ENCODE results near the gene ANKS4B. TPM values are rescaled to one million over a fixed set of nuclear protein-coding genes. Genes with fewer than 3 reads are reported as not detected.

The ANKS4B gene
- total RNA-seq, 1 experiment from 2014 or later = 0.09 TPM

DNA sequence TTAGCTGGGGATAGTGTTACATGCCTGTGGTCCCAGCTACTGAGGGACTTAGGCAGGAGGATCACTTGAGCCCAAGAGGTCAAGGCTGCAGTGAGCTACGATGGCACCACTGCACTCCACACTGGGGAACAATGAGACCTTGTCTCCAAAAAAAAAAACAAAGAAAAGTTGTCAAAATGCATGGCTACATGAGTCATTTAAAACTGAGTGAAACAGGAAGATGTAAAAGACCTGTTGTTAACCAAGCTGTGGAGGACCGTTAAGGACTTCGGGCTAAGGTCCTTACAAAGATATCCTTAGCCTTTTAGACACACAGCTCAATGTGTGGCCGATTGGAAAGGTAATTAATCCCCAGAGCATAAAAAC, 47.2 kb upstream of the ANKS4B start:
- peak overlapping the region in 1 of 3 experiments; percentile 36; a peak in 1 of 7 replicates for H3K27ac Mint-ChIP-seq
- H3K9ac ChIP-seq (ENCODE audit: extremely low read depth, insufficient read length, low read length) = no peak overlapping the region
- no peak overlapping the region for H3K14ac ChIP-seq (ENCODE audit: insufficient read depth, low read length)

More for the DNA sequence above, 47.2 kb upstream of the ANKS4B start:
- Histone ChIP-seq H3K9me3 (ENCODE audit: control insufficient read depth, low read depth, low read length) (peaks cover 9% of the 10 kb centered on the region), H3K56ac (ENCODE audit: insufficient read length, low read depth, low read length) (no peak overlapping the region), H3K4me1 (ENCODE audit: insufficient read depth, low read length) (no peaks in the 10 kb centered on the region), H3K27me3 (ENCODE audit: insufficient read depth, low read length) (no peaks in the 10 kb centered on the region; the same call in 1 of the 2 replicates), H4K20me1 (ENCODE audit: control insufficient read depth, insufficient read depth, insufficient read length) (no peaks in the 10 kb centered on the region), H3K4ac (ENCODE audit: low read depth, low read length) (no peak overlapping the region), H3K79me2 (ENCODE audit: insufficient read depth, low read length) (no peaks in the 10 kb centered on the region), H2BK120ac (ENCODE audit: low read depth, low read length, poor library complexity, severe bottlenecking) (no peak overlapping the region), H2BK12ac (ENCODE audit: insufficient read length, low read depth, low read length) (no peak overlapping the region), H2AK5ac (ENCODE audit: insufficient read length, low read length) (no peak overlapping the region), H2BK20ac (ENCODE audit: low read depth, low read length, poor library complexity, severe bottlenecking) (no peak overlapping the region), H2AFZ (ENCODE audit: low read length) (no peak overlapping the region), H4K91ac (ENCODE audit: insufficient read length, low read depth, low read length) (no peak overlapping the region), H3K23me2 (ENCODE audit: insufficient read length, low read depth, low read length, poor library complexity, severe bottlenecking) (no peaks in the 10 kb centered on the region), H2BK5ac (ENCODE audit: insufficient read length, low read length) (no peak overlapping the region), H4K5ac (ENCODE audit: insufficient read length, low read depth, low read length) (no peak overlapping the region), H3K79me1 (ENCODE audit: insufficient read depth, low read depth, low read length, poor library complexity, severe bottlenecking) (no peaks in the 10 kb centered on the region), H3K23ac (ENCODE audit: insufficient read length, low read depth, low read length) (no peak overlapping the region), H2BK15ac (ENCODE audit: low read depth, low read length) (no peak overlapping the region), H3K18ac (ENCODE audit: insufficient read length, low read depth, low read length) (no peak overlapping the region), H3K4me2 (ENCODE audit: insufficient read depth, insufficient read length, low read length) (no peak overlapping the region), H4K8ac (replicated peaks; ENCODE audit: insufficient read length, low read depth, low read length) (no peak overlapping the region), H3K27ac (ENCODE audit: insufficient read length, low read depth, low read length) (no peak overlapping the region), H3T11ph (ENCODE audit: low read length) (no peak overlapping the region)
- H3K4me1 Mint-ChIP-seq = peaks cover 5 to 14% of the 10 kb centered on the region in 2 experiments; a peak in 3 of 4 replicates
- peaks cover 22 to 31% (median 23%) of the 10 kb centered on the region in 3 experiments for H3K36me3 Mint-ChIP-seq (ENCODE audit: insufficient read depth in 1 of 3, low read depth in 3 of 3)
- peaks cover 17 to 31% of the 10 kb centered on the region in 2 experiments for H3K9me3 Mint-ChIP-seq
- WGBS (ENCODE audit: extremely low coverage, insufficient read length, low lambda C conversion rate) = no CpG with 5 or more reads among the region's 4 CpGs
- no peak overlapping the region for H3K4me3 Mint-ChIP-seq
- no peak for DNase-seq
- H3K27me3 Mint-ChIP-seq (ENCODE audit: low read depth) = peaks cover 7% of the 10 kb centered on the region
- TF ChIP-seq, protein P1, sequence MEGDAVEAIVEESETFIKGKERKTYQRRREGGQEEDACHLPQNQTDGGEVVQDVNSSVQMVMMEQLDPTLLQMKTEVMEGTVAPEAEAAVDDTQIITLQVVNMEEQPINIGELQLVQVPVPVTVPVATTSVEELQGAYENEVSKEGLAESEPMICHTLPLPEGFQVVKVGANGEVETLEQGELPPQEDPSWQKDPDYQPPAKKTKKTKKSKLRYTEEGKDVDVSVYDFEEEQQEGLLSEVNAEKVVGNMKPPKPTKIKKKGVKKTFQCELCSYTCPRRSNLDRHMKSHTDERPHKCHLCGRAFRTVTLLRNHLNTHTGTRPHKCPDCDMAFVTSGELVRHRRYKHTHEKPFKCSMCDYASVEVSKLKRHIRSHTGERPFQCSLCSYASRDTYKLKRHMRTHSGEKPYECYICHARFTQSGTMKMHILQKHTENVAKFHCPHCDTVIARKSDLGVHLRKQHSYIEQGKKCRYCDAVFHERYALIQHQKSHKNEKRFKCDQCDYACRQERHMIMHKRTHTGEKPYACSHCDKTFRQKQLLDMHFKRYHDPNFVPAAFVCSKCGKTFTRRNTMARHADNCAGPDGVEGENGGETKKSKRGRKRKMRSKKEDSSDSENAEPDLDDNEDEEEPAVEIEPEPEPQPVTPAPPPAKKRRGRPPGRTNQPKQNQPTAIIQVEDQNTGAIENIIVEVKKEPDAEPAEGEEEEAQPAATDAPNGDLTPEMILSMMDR (conservative IDR thresholded peaks at IDR 0.05) = no peak
